Measurements from ENCODE around the gene UBE2H.
"Not testable (repeated sequence)": the region's sequence is repeated elsewhere in the genome, so short reads cannot be mapped to it uniquely, and the experiment has no call there.

UBE2H gene

DNA sequence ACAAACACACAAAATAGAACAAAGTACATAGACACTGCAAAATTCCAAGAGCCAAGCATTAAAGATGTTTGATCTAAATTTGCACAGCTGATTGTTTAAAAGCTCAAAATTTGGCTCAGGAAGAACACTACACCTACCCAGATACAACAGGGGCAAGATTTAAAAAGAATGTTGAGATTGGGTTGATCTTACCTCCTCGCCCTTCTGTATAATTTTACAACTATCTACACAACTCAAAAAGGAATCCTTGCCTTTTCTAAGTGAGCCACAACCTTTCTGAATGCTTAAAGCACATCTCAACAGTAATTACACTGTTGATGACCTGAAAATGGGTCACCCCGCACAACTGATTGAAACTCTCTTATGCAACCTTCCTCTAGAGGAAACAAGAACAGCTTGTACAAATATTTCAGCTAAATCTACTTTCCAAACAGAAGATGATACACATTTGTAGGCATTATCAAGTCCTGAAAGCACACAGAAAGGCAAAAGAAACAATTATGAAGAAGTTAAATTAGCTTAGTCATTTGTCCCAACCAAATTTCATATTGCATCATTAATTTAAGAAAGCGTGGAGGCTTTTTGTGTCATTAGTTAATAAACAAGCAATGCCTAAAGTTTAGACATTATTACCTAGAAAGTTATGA lies 75.5 kb downstream of the UBE2H start:
- Histone ChIP-seq H3K4me3 (ENCODE audit: low read length) (no peak overlapping the region), H3K9ac (ENCODE audit: low read length) (no peak overlapping the region), H3K9me3 (ENCODE audit: control insufficient read depth, low read length) (no peaks in the 10 kb centered on the region), H3K27me3 (ENCODE audit: control insufficient read depth, insufficient read depth, low read length) (no peaks in the 10 kb centered on the region), H3K4me1 (ENCODE audit: control insufficient read depth, insufficient read depth, low read length) (peaks cover 16% of the 10 kb centered on the region), H3K36me3 (ENCODE audit: control insufficient read depth, insufficient read depth, low read length) (no peaks in the 10 kb centered on the region)

DNA sequence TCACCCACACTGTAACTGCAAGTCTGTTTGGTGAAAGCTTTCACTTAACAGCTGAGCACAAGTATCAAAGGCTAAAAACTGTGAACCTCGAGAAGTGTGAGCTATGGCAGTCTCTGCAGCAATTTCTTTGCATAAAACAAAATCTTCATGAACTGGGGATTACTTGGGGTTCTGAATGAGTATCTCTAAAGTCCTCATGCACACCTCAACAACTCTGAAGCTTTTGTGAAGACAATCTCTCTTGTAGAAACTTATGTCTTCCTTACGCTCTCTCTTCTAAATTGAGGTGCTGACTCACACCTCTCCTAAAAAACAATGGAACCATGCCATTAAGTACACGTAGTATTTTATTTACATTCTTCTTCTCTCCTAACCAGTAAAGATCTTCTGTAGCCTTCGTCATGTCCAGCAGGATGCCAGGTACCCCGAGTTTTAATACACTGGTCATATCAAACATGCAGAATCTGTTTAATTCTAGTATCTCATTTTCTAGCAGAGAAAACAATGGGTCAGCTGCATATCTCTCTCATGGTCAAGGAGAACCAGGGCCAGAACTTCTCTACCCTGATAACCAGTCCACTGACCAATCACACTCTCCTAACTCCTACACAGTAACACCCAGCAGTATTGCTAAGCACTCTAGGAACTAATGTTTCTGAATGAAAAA lies 76.9 kb downstream of the UBE2H start:
- Histone ChIP-seq H3K4me1 (ENCODE audit: control insufficient read depth, insufficient read depth, low read length) (peaks cover 16% of the 10 kb centered on the region), H3K27me3 (ENCODE audit: control insufficient read depth, insufficient read depth, low read length) (no peaks in the 10 kb centered on the region), H3K9me3 (ENCODE audit: control insufficient read depth, low read length) (no peaks in the 10 kb centered on the region), H3K9ac (ENCODE audit: low read length) (no peak overlapping the region), H3K36me3 (ENCODE audit: control insufficient read depth, insufficient read depth, low read length) (no peaks in the 10 kb centered on the region), H3K4me3 (ENCODE audit: low read length) (no peak overlapping the region)

DNA sequence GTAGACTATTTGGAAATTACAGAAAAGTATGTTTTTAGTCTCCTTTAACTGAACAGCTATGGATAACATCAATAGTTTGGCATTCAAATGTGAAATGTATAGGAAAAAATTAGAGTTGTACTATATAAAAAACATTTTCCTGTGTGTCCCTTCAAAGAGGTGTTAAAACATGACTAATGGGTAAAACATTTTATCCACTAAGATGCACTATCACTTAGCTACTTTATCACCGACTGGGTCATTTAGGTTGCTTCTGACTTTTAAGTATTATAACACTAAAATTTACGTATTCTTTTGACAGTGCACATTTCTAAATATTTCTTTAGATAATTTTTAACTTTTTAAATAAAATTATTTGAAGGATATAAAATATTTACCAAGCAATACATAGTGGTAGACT lies 77.6 kb downstream of the UBE2H start:
- Histone ChIP-seq H3K4me1 (ENCODE audit: control insufficient read depth, insufficient read depth, low read length) (peaks cover 16% of the 10 kb centered on the region), H3K4me3 (ENCODE audit: low read length) (no peak overlapping the region), H3K36me3 (ENCODE audit: control insufficient read depth, insufficient read depth, low read length) (peaks cover 3% of the 10 kb centered on the region)

DNA sequence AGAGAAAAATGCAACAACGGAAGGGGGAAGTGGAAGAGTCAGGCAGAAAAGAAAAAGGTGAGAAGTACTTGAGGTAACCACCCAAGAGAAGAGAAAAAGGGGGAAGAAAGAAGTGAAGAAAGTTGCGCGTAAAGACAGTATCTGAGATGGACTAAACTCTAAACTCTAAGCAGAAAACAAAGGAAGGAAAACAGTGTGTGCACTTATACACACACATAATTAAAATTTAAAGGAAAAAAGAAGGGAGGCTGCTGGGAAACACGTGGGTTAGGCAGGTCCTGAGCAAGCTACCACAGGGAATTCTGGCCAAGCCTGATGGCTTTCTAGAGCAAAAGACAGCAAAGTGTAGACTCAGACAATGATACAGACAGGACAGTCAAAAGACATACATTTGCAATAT lies 78.0 kb downstream of the UBE2H start:
- Histone ChIP-seq H3K36me3 (ENCODE audit: control insufficient read depth, insufficient read depth, low read length) (peaks cover 4% of the 10 kb centered on the region), H3K4me1 (ENCODE audit: control insufficient read depth, insufficient read depth, low read length) (peaks cover 16% of the 10 kb centered on the region), H3K4me3 (ENCODE audit: low read length) (no peak overlapping the region), H3K9ac (ENCODE audit: low read length) (no peak overlapping the region), H3K9me3 (ENCODE audit: control insufficient read depth, low read length) (no peaks in the 10 kb centered on the region), H3K27me3 (ENCODE audit: control insufficient read depth, insufficient read depth, low read length) (no peaks in the 10 kb centered on the region)

More for the DNA sequence above, 77.6 kb downstream of the UBE2H start:
- H3K9me3 ChIP-seq (ENCODE audit: control insufficient read depth, low read length): no peaks in the 10 kb centered on the region
- H3K27me3 ChIP-seq (ENCODE audit: control insufficient read depth, insufficient read depth, low read length): no peaks in the 10 kb centered on the region
- no peak overlapping the region for H3K9ac ChIP-seq (ENCODE audit: low read length)

DNA sequence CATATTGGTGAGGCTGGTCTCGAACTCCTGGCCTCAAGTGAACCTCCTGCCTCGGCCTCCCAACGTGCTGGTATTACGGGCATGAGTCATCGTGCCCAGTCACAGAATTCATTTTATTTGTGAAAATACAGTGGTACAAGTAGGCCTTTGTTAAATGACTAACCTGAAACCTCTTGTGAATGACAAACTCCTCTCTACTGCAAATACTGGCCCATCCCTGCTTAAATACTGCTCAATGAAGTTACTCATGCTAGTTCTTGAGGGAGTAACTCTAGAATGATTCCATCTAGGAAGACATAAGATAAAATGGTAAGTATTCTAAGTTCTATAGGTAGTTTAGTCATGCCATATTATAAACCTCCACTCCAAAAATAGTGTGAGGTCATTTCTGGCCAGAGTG lies 80.7 kb downstream of the UBE2H start:
- Histone ChIP-seq H3K9me3 (ENCODE audit: control insufficient read depth, low read length) (no peaks in the 10 kb centered on the region), H3K27me3 (ENCODE audit: control insufficient read depth, insufficient read depth, low read length) (no peaks in the 10 kb centered on the region), H3K9ac (ENCODE audit: low read length) (no peak overlapping the region), H3K36me3 (ENCODE audit: control insufficient read depth, insufficient read depth, low read length) (peaks cover 4% of the 10 kb centered on the region), H3K4me3 (ENCODE audit: low read length) (no peak overlapping the region), H3K4me1 (ENCODE audit: control insufficient read depth, insufficient read depth, low read length) (peaks cover 9% of the 10 kb centered on the region)

DNA sequence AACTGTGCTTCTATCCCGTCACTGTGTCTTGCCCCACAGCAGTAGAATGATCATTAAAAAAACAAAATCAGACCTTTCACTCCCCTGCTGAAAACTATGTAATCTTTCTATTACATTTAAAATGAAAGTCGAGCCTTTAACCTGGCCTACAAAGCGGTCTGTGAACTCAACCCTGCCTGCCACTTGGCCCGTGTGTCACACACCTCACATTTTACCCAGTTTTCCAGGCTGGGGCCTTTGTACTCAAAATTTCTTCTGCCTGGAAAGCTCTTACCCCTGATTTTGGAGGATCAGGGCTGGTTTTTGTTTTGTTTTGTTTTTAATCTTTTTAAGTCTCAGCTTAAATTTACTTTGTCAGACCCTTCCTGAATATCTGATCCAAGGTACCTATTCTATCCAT lies 82.1 kb downstream of the UBE2H start:
- H3K27me3 ChIP-seq (ENCODE audit: control insufficient read depth, insufficient read depth, low read length): no peaks in the 10 kb centered on the region
- H3K4me1 ChIP-seq (ENCODE audit: control insufficient read depth, insufficient read depth, low read length): peaks cover 6% of the 10 kb centered on the region
- H3K9ac ChIP-seq (ENCODE audit: low read length): no peak overlapping the region
- H3K9me3 ChIP-seq (ENCODE audit: control insufficient read depth, low read length): no peaks in the 10 kb centered on the region
- peaks cover 4% of the 10 kb centered on the region for H3K36me3 ChIP-seq (ENCODE audit: control insufficient read depth, insufficient read depth, low read length)
- no peak overlapping the region for H3K4me3 ChIP-seq (ENCODE audit: low read length)

DNA sequence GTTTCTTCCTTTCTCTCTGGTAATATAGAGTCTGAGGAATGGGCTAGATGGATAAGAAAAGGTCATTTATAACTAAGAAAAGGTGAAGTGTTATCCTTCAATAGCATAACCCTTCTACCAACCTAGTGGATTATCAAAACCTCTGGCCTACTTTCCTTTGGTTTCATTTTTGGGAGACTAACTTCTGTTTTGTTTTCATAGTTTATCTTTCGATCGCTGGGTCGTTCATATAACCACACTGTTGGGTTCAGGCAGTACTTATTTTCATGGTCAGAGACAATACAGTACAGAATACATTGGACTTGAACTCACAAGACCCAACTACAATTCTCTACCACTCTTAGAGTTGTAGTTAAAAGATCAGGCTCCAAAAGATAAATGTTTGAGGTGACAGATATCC lies 86.5 kb downstream of the UBE2H start:
- peaks cover 4% of the 10 kb centered on the region for H3K36me3 ChIP-seq (ENCODE audit: control insufficient read depth, insufficient read depth, low read length)
- H3K9me3 ChIP-seq (ENCODE audit: control insufficient read depth, low read length): no peaks in the 10 kb centered on the region
- H3K27me3 ChIP-seq (ENCODE audit: control insufficient read depth, insufficient read depth, low read length): no peaks in the 10 kb centered on the region
- no peak overlapping the region for H3K4me3 ChIP-seq (ENCODE audit: low read length)
- H3K9ac ChIP-seq (ENCODE audit: low read length): no peak overlapping the region
- peaks cover 33% of the 10 kb centered on the region for H3K4me1 ChIP-seq (ENCODE audit: control insufficient read depth, insufficient read depth, low read length)

DNA sequence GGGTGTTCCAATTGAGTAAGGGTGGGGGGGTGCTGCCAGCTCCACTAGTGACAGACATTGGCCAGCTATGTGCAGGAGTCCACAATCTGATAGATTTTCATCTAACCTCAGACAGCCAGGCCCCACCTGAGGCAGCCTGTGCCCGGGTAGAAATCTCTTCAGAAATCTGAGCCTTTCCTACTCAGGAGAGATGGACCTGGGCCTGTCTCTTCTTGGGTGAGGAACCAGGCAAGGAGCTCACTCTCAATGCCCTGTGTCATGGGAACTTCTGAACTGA lies 86.9 kb downstream of the UBE2H start:
- Histone ChIP-seq H3K4me3 (ENCODE audit: low read length) (no peak overlapping the region), H3K9me3 (ENCODE audit: control insufficient read depth, low read length) (no peaks in the 10 kb centered on the region), H3K4me1 (ENCODE audit: control insufficient read depth, insufficient read depth, low read length) (peaks cover 34% of the 10 kb centered on the region), H3K36me3 (ENCODE audit: control insufficient read depth, insufficient read depth, low read length) (peaks cover 4% of the 10 kb centered on the region), H3K27me3 (ENCODE audit: control insufficient read depth, insufficient read depth, low read length) (no peaks in the 10 kb centered on the region), H3K9ac (ENCODE audit: low read length) (no peak overlapping the region)

DNA sequence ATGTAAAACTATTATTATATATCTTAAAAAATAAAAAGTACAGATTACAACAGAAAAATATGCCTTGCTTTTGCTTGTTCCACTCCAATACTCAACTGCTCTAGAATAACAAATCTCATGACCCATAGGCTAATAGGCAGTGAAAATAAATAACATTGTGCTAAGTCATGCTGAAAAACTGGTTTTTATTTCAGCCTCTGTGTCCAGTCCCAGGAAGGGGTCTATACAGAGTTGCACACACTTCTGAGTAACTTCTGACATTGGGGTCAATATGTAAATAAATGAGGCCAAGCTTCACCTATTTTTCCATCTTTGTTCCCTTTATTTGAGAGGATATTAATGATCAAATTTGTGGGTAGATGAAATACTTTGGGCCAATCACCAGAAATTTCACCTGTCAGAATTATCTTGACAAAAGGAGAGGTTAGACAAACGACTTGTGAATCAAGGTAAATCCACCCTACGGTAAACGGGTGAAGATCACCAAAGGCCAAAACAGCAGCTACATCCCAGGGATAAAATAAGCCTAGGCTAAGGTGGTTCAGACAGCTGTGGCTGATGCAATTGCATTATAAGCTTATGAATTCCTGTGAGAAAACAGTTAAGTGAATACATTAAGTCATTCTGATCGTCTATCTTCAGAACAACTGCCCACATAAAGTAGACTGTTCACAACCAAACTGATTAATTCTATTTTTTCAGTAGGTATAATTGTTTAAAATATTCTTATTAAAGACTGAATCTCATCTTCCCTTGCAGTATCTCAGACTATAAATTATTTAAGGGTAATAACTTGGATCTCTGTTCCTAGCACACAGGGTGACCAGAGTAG lies 87.5 kb downstream of the UBE2H start:
- Histone ChIP-seq H3K9me3 (ENCODE audit: control insufficient read depth, low read length) (no peaks in the 10 kb centered on the region), H3K4me3 (ENCODE audit: low read length) (no peak overlapping the region), H3K27me3 (ENCODE audit: control insufficient read depth, insufficient read depth, low read length) (no peaks in the 10 kb centered on the region), H3K4me1 (ENCODE audit: control insufficient read depth, insufficient read depth, low read length) (peaks cover 34% of the 10 kb centered on the region), H3K36me3 (ENCODE audit: control insufficient read depth, insufficient read depth, low read length) (peaks cover 3% of the 10 kb centered on the region), H3K9ac (ENCODE audit: low read length) (no peak overlapping the region)

DNA sequence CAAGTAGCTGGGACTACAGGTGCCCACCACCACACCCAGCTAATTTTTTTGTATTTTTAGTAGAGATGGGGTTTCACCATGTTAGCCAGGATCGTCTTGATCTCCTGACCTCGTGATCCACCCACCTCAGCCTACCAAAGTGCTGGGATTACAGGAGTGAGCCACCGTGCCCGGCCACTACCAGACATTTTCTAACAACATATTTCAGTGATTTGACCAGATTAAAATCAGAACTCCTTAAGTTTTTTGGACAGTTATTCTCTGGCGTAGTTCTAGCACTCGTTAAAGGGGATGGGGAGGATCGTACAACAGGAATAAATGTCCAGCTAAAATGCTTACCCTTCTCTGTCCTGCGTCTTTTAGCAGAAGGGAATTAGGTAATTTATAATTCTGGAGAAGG lies 88.1 kb downstream of the UBE2H start:
- not testable (repeated sequence) for H3K4me3 ChIP-seq (ENCODE audit: low read length); H3K36me3 ChIP-seq (ENCODE audit: control insufficient read depth, insufficient read depth, low read length); H3K27me3 ChIP-seq (ENCODE audit: control insufficient read depth, insufficient read depth, low read length); H3K9me3 ChIP-seq (ENCODE audit: control insufficient read depth, low read length); H3K9ac ChIP-seq (ENCODE audit: low read length)
- peaks cover 34% of the 10 kb centered on the region for H3K4me1 ChIP-seq (ENCODE audit: control insufficient read depth, insufficient read depth, low read length)

DNA sequence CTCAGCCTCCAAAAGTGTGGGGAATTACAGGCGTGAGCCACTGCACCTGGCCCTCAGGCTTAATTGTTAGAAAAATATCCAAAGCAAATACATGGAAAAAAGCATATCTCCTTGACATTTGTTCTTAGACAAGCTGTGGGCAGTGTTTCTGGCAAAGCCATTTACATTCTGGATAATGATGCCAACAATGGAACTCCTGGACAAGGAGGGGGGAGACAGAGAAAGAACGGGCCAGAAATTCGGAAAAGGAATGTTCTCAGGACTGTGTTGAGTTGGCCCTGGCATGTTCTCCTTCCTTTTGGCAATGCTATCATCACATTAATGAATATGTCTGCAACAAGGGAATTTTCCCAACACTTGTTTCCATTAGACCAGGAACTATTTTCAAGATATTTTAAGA lies 88.7 kb downstream of the UBE2H start:
- H3K36me3 ChIP-seq (ENCODE audit: control insufficient read depth, insufficient read depth, low read length): no peaks in the 10 kb centered on the region
- no peaks in the 10 kb centered on the region for H3K9me3 ChIP-seq (ENCODE audit: control insufficient read depth, low read length)
- H3K27me3 ChIP-seq (ENCODE audit: control insufficient read depth, insufficient read depth, low read length): no peaks in the 10 kb centered on the region
- no peak overlapping the region for H3K9ac ChIP-seq (ENCODE audit: low read length)
- no peak overlapping the region for H3K4me3 ChIP-seq (ENCODE audit: low read length)
- H3K4me1 ChIP-seq (ENCODE audit: control insufficient read depth, insufficient read depth, low read length): peaks cover 34% of the 10 kb centered on the region

DNA sequence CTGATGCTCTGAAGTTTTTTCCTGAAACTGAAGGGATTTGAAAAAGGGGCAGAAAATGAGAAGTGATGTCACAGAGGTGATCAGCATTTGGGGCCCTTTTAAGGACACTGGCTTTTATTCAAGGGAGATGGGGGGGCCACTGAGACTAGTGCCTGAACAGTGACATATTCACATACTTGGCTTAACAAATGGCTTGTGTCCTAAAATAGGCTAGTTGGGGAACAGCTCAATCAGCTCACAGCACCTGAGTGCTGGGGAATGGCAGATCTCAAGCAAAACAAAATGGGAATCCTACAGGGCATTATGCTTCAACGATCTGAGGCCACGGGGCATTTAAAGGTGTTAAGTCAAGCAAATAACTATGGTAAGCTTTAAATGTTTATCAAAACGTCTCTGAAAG lies 90.1 kb downstream of the UBE2H start:
- H3K27me3 ChIP-seq (ENCODE audit: control insufficient read depth, insufficient read depth, low read length): no peaks in the 10 kb centered on the region
- no peak overlapping the region for H3K9ac ChIP-seq (ENCODE audit: low read length)
- no peaks in the 10 kb centered on the region for H3K9me3 ChIP-seq (ENCODE audit: control insufficient read depth, low read length)
- no peaks in the 10 kb centered on the region for H3K36me3 ChIP-seq (ENCODE audit: control insufficient read depth, insufficient read depth, low read length)
- H3K4me1 ChIP-seq (ENCODE audit: control insufficient read depth, insufficient read depth, low read length): peaks cover 34% of the 10 kb centered on the region
- H3K4me3 ChIP-seq (ENCODE audit: low read length): no peak overlapping the region
